Omental fat pad (tissue), 4 donors: ENCODE measurements around the gene PDZRN3. TPM values are rescaled to one million over a fixed set of nuclear protein-coding genes. Genes with fewer than 3 reads are reported as not detected.

Experiments
- ATAC-seq: fragments of 150-250 bp; one replicate; pipeline ENCODE4 v1.9.1; 2016; ENCODE audit warnings: mild to moderate bottlenecking, moderate library complexity; ENCODE audit not compliant: low FRiP score
- DNase-seq: peaks from one replicate; pipeline ENCODE4 v3.0.0-alpha.2; 2019; ENCODE audit warnings: low spot score
- total RNA-seq, 4 donors: library from RNA; depleted of rRNA; stranded (reverse); fragments of >200 nt; gene quantifications; one replicate each; pipeline ENCODE4 v1.1.0, GENCODE V29; 2016
- TF ChIP-seq, protein P1 (sequence below), 3 donors: fragments of 450-650 bp; IDR thresholded peaks; one replicate each; pipeline ENCODE4 v1.5.1; 2016 to 2017; ENCODE audit warnings: antibody characterized with exemption in 3 of 3, mild to moderate bottlenecking in 3 of 3, moderate library complexity in 2 of 3

The PDZRN3 gene
- total RNA-seq, 4 donors from 2014 or later = 22.8 to 47.4 (median 37.5) TPM

DNA sequence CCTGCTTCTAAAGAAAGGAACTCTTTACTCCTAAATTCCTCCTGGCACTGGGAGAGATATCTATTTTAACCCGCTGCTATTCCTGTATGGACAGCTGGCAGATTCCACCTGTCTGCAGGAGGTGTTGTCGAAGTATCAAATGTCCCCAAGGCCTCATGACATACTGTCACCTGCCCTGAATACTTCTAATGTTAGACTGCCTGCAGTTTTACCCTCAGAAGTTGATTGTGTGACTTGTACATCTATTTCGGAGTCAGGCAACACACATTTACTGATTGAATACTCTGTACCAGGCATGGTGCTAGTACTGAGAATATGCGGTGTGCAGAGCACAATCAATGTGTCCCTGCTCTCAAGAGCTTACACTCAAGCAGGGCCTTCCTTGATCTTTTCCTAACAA lies 38.6 kb downstream of the PDZRN3 start:
- TF ChIP-seq, protein P1, sequence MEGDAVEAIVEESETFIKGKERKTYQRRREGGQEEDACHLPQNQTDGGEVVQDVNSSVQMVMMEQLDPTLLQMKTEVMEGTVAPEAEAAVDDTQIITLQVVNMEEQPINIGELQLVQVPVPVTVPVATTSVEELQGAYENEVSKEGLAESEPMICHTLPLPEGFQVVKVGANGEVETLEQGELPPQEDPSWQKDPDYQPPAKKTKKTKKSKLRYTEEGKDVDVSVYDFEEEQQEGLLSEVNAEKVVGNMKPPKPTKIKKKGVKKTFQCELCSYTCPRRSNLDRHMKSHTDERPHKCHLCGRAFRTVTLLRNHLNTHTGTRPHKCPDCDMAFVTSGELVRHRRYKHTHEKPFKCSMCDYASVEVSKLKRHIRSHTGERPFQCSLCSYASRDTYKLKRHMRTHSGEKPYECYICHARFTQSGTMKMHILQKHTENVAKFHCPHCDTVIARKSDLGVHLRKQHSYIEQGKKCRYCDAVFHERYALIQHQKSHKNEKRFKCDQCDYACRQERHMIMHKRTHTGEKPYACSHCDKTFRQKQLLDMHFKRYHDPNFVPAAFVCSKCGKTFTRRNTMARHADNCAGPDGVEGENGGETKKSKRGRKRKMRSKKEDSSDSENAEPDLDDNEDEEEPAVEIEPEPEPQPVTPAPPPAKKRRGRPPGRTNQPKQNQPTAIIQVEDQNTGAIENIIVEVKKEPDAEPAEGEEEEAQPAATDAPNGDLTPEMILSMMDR (IDR thresholded peaks at IDR 0.05) = no peak
- ATAC-seq = no peak

DNA sequence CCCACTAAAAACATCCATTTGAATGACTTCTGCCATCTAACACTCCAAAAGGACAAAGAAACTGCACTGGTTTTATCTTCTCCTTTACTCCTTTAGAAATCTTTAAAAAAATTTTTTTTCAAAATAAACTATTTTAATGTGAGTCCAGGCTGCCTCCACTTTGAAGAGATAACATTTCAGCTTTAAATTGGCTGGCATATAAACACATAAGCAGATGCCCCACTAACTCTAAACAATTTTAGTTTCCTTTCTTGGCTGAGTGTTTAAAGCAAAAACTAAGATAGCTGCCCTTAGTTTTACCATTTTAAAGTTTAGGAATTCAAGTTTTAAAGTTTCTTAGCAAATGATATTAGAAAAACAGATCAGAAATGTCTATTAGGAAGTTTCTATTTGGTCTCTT lies 39.9 kb downstream of the PDZRN3 start:
- TF ChIP-seq, protein P1 (IDR thresholded peaks at IDR 0.05) = no peak
- no peak for DNase-seq
- ATAC-seq = no peak

More for the DNA sequence above, 38.6 kb downstream of the PDZRN3 start:
- no peak for DNase-seq

DNA sequence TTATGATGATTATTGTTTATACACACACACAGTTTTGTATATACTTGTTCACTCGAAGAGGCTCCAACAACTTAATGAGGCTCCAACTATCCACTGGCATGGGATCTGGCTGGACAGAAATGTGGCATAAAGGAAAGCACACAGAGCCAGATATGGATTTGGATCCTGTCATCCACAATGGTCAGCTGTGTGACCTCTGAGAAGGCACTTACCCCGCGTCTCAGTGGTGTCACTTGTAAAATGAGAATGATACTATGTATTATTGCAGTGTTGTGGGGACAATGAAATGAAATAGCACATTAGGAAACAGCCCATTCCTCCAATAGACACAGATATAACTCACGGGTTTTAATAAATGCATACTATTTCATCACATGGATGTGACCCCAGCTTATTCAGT lies 42.2 kb downstream of the PDZRN3 start:
- TF ChIP-seq, protein P1 (IDR thresholded peaks at IDR 0.05) = no peak
- no peak for ATAC-seq
- DNase-seq = no peak

DNA sequence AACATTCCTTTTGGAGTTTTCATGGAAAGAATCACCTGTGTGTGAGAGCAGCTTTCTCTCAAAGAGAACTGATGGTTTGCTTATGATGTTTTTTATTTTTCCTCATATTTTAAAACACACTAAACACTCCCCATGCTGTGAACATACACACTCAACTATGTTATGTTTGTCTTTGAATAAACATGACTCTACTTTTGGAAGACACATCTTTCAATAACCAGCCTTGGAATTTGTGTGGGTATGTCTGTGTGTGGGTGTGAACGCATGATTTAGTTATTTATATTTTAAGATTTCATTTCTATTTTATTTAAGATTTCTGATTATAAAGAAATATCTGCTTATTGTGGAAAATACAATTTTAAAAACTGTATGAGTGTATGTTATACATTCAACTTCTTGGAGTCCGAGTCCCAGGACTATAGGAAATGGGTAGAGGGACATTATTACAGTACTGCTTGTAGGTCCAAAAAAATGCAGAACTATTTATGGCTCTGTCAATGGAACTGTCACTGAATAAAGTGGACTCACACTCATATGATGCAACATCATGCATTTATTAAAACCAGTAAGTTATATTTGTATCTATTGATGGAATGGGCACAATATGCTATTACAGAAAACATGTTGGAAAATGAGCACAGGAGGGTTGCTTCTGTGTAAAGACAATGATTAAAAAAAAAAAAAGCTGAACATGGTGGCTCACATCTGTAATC lies 43.5 kb downstream of the PDZRN3 start:
- TF ChIP-seq, protein P1 (IDR thresholded peaks at IDR 0.05) = no peak
- ATAC-seq = no peak
- no peak for DNase-seq

DNA sequence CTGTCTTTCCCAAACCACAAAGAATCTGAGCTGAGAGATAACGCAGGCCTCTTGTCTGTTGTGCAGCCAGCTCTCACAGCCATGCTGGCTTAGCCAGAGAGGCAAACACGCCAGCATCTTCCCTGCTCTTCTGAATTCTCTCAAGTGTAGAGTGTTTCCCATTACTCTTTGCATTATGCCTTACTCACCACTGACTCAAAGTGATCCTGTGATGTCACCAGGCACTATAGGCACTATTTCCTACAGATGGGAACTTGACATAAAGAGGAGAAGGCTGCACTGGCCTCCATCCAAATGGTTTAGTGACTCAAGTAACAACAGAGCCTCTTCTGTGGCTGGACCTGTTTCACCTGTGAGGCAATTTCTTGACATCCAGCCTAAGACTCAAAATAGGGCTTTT lies 44.4 kb downstream of the PDZRN3 start:
- ATAC-seq (no peak), DNase-seq (no peak)
- TF ChIP-seq, protein P1 (IDR thresholded peaks at IDR 0.05) = no peak

DNA sequence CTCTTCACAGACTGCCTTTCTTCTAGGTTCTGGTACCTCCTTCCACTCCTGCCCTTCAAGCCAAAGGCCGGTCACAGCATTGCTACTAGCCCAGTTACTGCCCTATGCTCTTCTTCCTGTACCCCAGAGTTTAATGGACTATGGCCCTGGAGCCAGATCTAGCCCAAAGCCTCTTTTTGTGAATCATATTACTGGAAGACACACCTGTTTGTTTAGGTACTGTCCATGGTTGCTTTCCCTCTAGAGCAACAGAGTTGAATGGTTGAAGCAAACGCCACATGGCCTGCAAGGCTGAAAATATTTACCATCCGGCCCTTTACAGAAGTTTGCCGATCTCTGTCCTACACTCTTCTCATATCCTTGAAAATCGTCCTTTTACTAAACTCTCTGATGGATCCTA lies 47.0 kb downstream of the PDZRN3 start:
- TF ChIP-seq, protein P1 (IDR thresholded peaks at IDR 0.05) = no peak
- DNase-seq (no peak), ATAC-seq (no peak)

DNA sequence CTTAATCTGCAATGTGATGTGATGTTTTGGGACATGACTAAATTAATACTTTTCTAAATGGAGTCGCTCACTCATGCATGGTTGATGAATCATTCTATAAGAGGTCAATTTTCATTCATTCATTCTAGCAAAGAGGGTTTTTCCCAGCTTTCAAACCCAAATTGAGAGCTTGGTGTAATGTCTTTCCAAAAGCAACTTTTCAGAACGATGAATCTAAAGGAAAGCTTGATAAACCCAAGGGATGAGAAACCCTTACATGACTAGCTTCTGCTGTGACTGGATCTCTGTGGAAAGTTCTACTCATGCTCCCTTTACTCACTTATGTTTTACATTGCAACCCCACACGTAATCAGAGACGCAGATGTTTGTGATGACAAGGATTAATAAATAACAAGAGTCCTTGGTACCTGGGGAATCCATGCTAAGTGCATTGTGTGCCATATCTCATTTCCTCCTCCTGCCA lies 47.7 kb downstream of the PDZRN3 start:
- TF ChIP-seq, protein P1 (IDR thresholded peaks at IDR 0.05) = no peak
- ATAC-seq = no peak
- DNase-seq = no peak
